ENCODE data around the gene KNDC1.

- no peak for TF ChIP-seq SUZ12 (IDR thresholded peaks at IDR 0.05; ENCODE audit: extremely low read depth, insufficient read depth, insufficient read length)
- TF ChIP-seq YY1 (IDR thresholded peaks at IDR 0.05; ENCODE audit: insufficient read depth, insufficient read length), result no peak
These were observed 101.8 kb downstream of the KNDC1 start for GRCh38 chr10:133261726-133262325.
